ENCODE data around the gene KIF2C. TPM values are rescaled to one million over a fixed set of nuclear protein-coding genes. Genes with fewer than 3 reads are reported as not detected.
"Not testable (repeated sequence)": the region's sequence is repeated elsewhere in the genome, so short reads cannot be mapped to it uniquely, and the experiment has no call there.

The KIF2C gene
- total RNA-seq, 1 donor from 2014 or later: 0.13 TPM

GRCh38 chr1:44718091-44718490, 21.5 kb upstream of the KIF2C start:
- peak; percentile 43 for DNase-seq (ENCODE audit: low read depth)

GRCh38 chr1:44719318-44719717, 20.3 kb upstream of the KIF2C start:
- no peak for DNase-seq (ENCODE audit: low read depth)

- DNase-seq (ENCODE audit: low read depth): no peak
These were observed 19.4 kb upstream of the KIF2C start for GRCh38 chr1:44720281-44720680.

GRCh38 chr1:44721485-44722361, 17.9 kb upstream of the KIF2C start:
- peak; percentile 85 for DNase-seq (ENCODE audit: low read depth)

- DNase-seq (ENCODE audit: low read depth): no peak
These were observed 16.6 kb upstream of the KIF2C start for GRCh38 chr1:44723064-44723463.

GRCh38 chr1:44723496-44724295, 15.9 kb upstream of the KIF2C start:
- no peak for DNase-seq (ENCODE audit: low read depth)

GRCh38 chr1:44724296-44724954, 15.2 kb upstream of the KIF2C start:
- DNase-seq (ENCODE audit: low read depth): no peak

- no peak for DNase-seq (ENCODE audit: low read depth)
These were observed 14.5 kb upstream of the KIF2C start for GRCh38 chr1:44724955-44725698.

- DNase-seq (ENCODE audit: low read depth): peak; percentile 97
These were observed 8.7 kb upstream of the KIF2C start, which contains the start of gene RNU5D-1 for GRCh38 chr1:44730741-44731512. RNU5D-1 (minus strand) TSS chr1:44731170.

- DNase-seq (ENCODE audit: low read depth): peak; percentile 96
These were observed 6.3 kb upstream of the KIF2C start for GRCh38 chr1:44733365-44733764.

GRCh38 chr1:44733784-44734183, 5.9 kb upstream of the KIF2C start:
- no peak for DNase-seq (ENCODE audit: low read depth)

- no peak for DNase-seq (ENCODE audit: low read depth)
These were observed 3.6 kb upstream of the KIF2C start for GRCh38 chr1:44735992-44736391.

GRCh38 chr1:44738953-44739306, 707 bp upstream of the KIF2C start:
- DNase-seq (ENCODE audit: low read depth): not testable (repeated sequence)

GRCh38 chr1:44740179-44740617, 561 bp downstream of the KIF2C start:
- no peak for DNase-seq (ENCODE audit: low read depth)

- DNase-seq (ENCODE audit: low read depth): no peak
These were observed 3.6 kb downstream of the KIF2C start for GRCh38 chr1:44743211-44743610.

GRCh38 chr1:44747878-44748277, 8.2 kb downstream of the KIF2C start:
- no peak for DNase-seq (ENCODE audit: low read depth)

GRCh38 chr1:44757420-44757819, 17.8 kb downstream of the KIF2C start:
- DNase-seq (ENCODE audit: low read depth): no peak

- peak; percentile 86 for DNase-seq (ENCODE audit: low read depth)
These were observed 19.4 kb downstream of the KIF2C start for GRCh38 chr1:44759077-44759476.

- no peak for DNase-seq (ENCODE audit: low read depth)
These were observed 21.2 kb downstream of the KIF2C start for GRCh38 chr1:44760876-44761275.

- not testable (repeated sequence) for DNase-seq (ENCODE audit: low read depth)
These were observed 26.8 kb downstream of the KIF2C start for GRCh38 chr1:44766421-44766820.

Measured in myocyte (in vitro differentiated cells).